Measurements from ENCODE around the gene HNF1B. TPM values are rescaled to one million over a fixed set of nuclear protein-coding genes. Genes with fewer than 3 reads are reported as not detected.
"Not testable (repeated sequence)": the region's sequence is repeated elsewhere in the genome, so short reads cannot be mapped to it uniquely, and the experiment has no call there.

HNF1B gene
- total and polyA plus RNA-seq, 10 of the 15 experiments (the other 5 are each of a cell fraction or from before 2014, with no cell fraction given) = 0.51 to 12.7 (median 1.9) TPM

GRCh38 chr17:37782460-37782859, 37.6 kb upstream of the HNF1B start:
- H2AFZ ChIP-seq (ENCODE audit: control insufficient read depth, low read depth, low read length); H3K79me2 ChIP-seq (ENCODE audit: control insufficient read depth, insufficient read depth, low read length); in situ Hi-C loops (cut with MboI); POLR2A ChIA-PET; H3K9ac ChIP-seq (ENCODE audit: control insufficient read depth, insufficient read depth, low read length); H3K27ac ChIP-seq (ENCODE audit: control insufficient read depth, insufficient read depth); H3K36me3 ChIP-seq (ENCODE audit: control insufficient read depth in 2 of 2, insufficient read depth in 2 of 2, low read length in 1 of 2); H4K20me1 ChIP-seq (ENCODE audit: control insufficient read depth, insufficient read depth); ATAC-seq; H3K9me3 ChIP-seq (replicated peaks; ENCODE audit: control insufficient read depth, insufficient read depth, low read length); H3K4me3 ChIP-seq; FAIRE-seq; intact Hi-C loops (cut with micrococcal nuclease; ENCODE audit: unreplicated experiment); H3K4me2 ChIP-seq (ENCODE audit: control insufficient read depth, insufficient read depth); BruUV-seq (replicated peaks); H3K27me3 ChIP-seq (replicated peaks in 1 of 2; ENCODE audit: control insufficient read depth in 2 of 2, insufficient read depth in 2 of 2, low read length in 1 of 2); DNase-seq (ENCODE audit: low read depth, low spot score); H3K4me1 ChIP-seq (ENCODE audit: control insufficient read depth, insufficient read depth, low read length): not testable (repeated sequence)
- 0% methylated on average over 1 of the region's 1 CpG for WGBS (ENCODE audit: insufficient coverage, insufficient replicate concordance, low lambda C conversion rate, missing lambda C conversion rate)
- SMC1A ChIA-PET (ENCODE audit: uncharacterized antibody, unreplicated experiment) = interaction anchor here (0.8 to 2.1 kb wide), 9 partner anchors 9 to 303 kb away, joined by 3 to 8 read pairs (median 3); no protein-coding TSS in a partner anchor
- TF ChIP-seq ATF7 (IDR thresholded peaks at IDR 0.05; ENCODE audit: low read depth) = 0 out of 2 replicates have a peak, but pooled peaks have one; percentile 13
- peak; percentile 40; the same call in 1 of the 2 replicates for TF ChIP-seq IKZF1 (conservative IDR thresholded peaks at IDR 0.05)
- peak; percentile 47 to 64; a peak in 2 of 4 replicates for TF ChIP-seq IKZF2 (IDR thresholded peaks at IDR 0.05)
- TF ChIP-seq DPF2 (IDR thresholded peaks at IDR 0.05) = 0 out of 2 replicates have a peak, but pooled peaks have one; percentile 28
- peak; percentile 91 for TF ChIP-seq SPI1 (IDR thresholded peaks at IDR 0.05; ENCODE audit: borderline replicate concordance, insufficient read depth, low read depth, low read length)
- RAD21 ChIA-PET (ENCODE audit: unreplicated experiment) = interaction anchor here (1.0 to 2.0 kb wide), 3 partner anchors 9 to 17 kb away, joined by 3 to 10 read pairs (median 5); no protein-coding TSS in a partner anchor
- CTCF ChIA-PET = interaction anchor here (0.6 to 4.7 kb wide), 7 partner anchors 10 to 82 kb away, joined by 3 to 36 read pairs (median 6); no protein-coding TSS in a partner anchor

DNA sequence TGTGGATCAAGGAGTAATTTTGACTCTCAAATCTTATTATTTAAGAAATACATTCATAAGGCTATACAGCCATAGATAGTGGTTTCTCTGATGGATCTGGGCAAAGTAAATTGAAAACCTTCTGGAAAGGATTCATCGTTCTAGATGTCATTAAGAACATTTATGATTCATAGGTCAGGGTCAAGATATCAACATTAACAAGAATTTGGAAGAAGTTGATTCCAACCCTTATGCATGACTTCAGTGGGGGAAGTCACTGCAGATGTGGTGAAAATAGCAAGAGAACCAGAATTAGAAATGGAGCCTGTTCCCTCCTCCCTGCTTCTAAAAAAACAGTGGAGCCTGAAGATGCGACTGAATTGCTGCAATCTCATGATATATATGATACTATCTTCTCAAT, 36.6 kb upstream of the HNF1B start:
- Histone ChIP-seq H4K20me1 (ENCODE audit: control insufficient read depth, insufficient read depth) (no peaks in the 10 kb centered on the region), H2AFZ (ENCODE audit: control insufficient read depth, low read depth, low read length) (no peak overlapping the region), H3K9me3 (replicated peaks; ENCODE audit: control insufficient read depth, insufficient read depth, low read length) (no peaks in the 10 kb centered on the region), H3K27me3 (replicated peaks in 1 of 2; ENCODE audit: control insufficient read depth in 2 of 2, insufficient read depth in 2 of 2, low read length in 1 of 2) (no peaks in the 10 kb centered on the region), H3K4me3 (no peak overlapping the region), H3K9ac (ENCODE audit: control insufficient read depth, insufficient read depth, low read length) (no peak overlapping the region), H3K4me1 (ENCODE audit: control insufficient read depth, insufficient read depth, low read length) (no peaks in the 10 kb centered on the region), H3K36me3 (ENCODE audit: control insufficient read depth in 2 of 2, insufficient read depth in 2 of 2, low read length in 1 of 2) (no peaks in the 10 kb centered on the region), H3K4me2 (ENCODE audit: control insufficient read depth, insufficient read depth) (no peak overlapping the region), H3K79me2 (ENCODE audit: control insufficient read depth, insufficient read depth, low read length) (no peaks in the 10 kb centered on the region), H3K27ac (ENCODE audit: control insufficient read depth, insufficient read depth) (no peak overlapping the region)
- ChIA-PET POLR2A (interaction anchor here (1.1 kb wide), 1 partner anchor 36 kb away, joined by 3 read pairs; no protein-coding TSS in a partner anchor), SMC1A (ENCODE audit: uncharacterized antibody, unreplicated experiment) (interaction anchor here (3.4 kb wide), 1 partner anchor 10 kb away, joined by 19 read pairs; no protein-coding TSS in a partner anchor), RAD21 (ENCODE audit: unreplicated experiment) (no interaction called here), CTCF (interaction anchor here (0.6 to 4.7 kb wide), 4 partner anchors 11 to 69 kb away, joined by 3 to 36 read pairs (median 6); no protein-coding TSS in a partner anchor)
- 68% methylated on average over 2 of the region's 2 CpGs for WGBS (ENCODE audit: insufficient coverage, insufficient replicate concordance, low lambda C conversion rate, missing lambda C conversion rate)
- in situ Hi-C loops (cut with MboI) (no loop called here), intact Hi-C loops (cut with micrococcal nuclease; ENCODE audit: unreplicated experiment) (no loop called here)
- ATAC-seq (no peak), DNase-seq (ENCODE audit: low read depth, low spot score) (no peak), FAIRE-seq (no peak)
- BruUV-seq (replicated peaks) = no TSS peak
- TF ChIP-seq MTA2 (IDR thresholded peaks at IDR 0.05; ENCODE audit: low read depth) (no peak), YY1 (IDR thresholded peaks at IDR 0.05; ENCODE audit: low read depth, low read length) (no peak), NR2C2 (IDR thresholded peaks at IDR 0.05; ENCODE audit: borderline replicate concordance, control insufficient read depth, insufficient read length, low read depth) (no peak), GATAD2B (conservative IDR thresholded peaks at IDR 0.05; ENCODE audit: low read depth) (no peak), ASH2L (IDR thresholded peaks at IDR 0.05; ENCODE audit: borderline replicate concordance, low read depth) (no peak), IKZF2 (IDR thresholded peaks at IDR 0.05) (no peak), ZNF24 (IDR thresholded peaks at IDR 0.05) (no peak), RUNX3 (IDR thresholded peaks at IDR 0.05; ENCODE audit: low read length) (no peak), SMARCA5 (IDR thresholded peaks at IDR 0.05) (no peak), IRF4 (IDR thresholded peaks at IDR 0.05; ENCODE audit: low read depth, low read length) (no peak), SIN3A (IDR thresholded peaks at IDR 0.05; ENCODE audit: low read depth, low read length) (no peak), CBFB (IDR thresholded peaks at IDR 0.05; ENCODE audit: low read depth) (no peak), TARDBP (IDR thresholded peaks at IDR 0.05; ENCODE audit: borderline replicate concordance) (no peak), BCL11A (IDR thresholded peaks at IDR 0.05; ENCODE audit: low read depth, low read length) (no peak), ATF3 (IDR thresholded peaks at IDR 0.05; ENCODE audit: borderline replicate concordance, extremely low read depth, low read depth, low read length) (no peak), JUNB (IDR thresholded peaks at IDR 0.05) (no peak)
